Middle frontal gyrus (tissue), 1 donor: Measurements from ENCODE around the gene SPDYA.
"Not testable (repeated sequence)": the region's sequence is repeated elsewhere in the genome, so short reads cannot be mapped to it uniquely, and the experiment has no call there.

ENCODE experiments used
- DNase-seq: peaks from one replicate; pipeline ENCODE4 v3.0.0-alpha.2; 2015; ENCODE audit warnings: low spot score; ENCODE audit errors: extremely low spot score

Gene SPDYA

GRCh38 chr2:28810384-28811285, at the start of gene SPDYA:
TSS of gene SPDYA (plus strand) at chr2:28810834. CDS start at chr2:28816015, 5,181 bp downstream.
- no peak for DNase-seq

GRCh38 chr2:28761420-28761819, 49.2 kb upstream of the SPDYA start:
- no peak for DNase-seq

GRCh38 chr2:28764909-28765711, 45.5 kb upstream of the SPDYA start:
- no peak for DNase-seq

GRCh38 chr2:28766070-28766469, 44.6 kb upstream of the SPDYA start:
- no peak for DNase-seq

- DNase-seq, result no peak
Observed at GRCh38 chr2:28767337-28767736, 43.3 kb upstream of the SPDYA start.

GRCh38 chr2:28768422-28768821, 42.2 kb upstream of the SPDYA start:
- DNase-seq, result no peak

GRCh38 chr2:28768952-28769351, 41.7 kb upstream of the SPDYA start:
- no peak for DNase-seq

- DNase-seq, result no peak
Observed at GRCh38 chr2:28772351-28772750, 38.3 kb upstream of the SPDYA start.

GRCh38 chr2:28776471-28776870, 34.2 kb upstream of the SPDYA start:
- no peak for DNase-seq

GRCh38 chr2:28778392-28778791, 32.2 kb upstream of the SPDYA start:
- DNase-seq, result no peak

- DNase-seq, result no peak
Observed at GRCh38 chr2:28779001-28779400, 31.6 kb upstream of the SPDYA start.

- no peak for DNase-seq
Observed at GRCh38 chr2:28780496-28780895, 30.1 kb upstream of the SPDYA start.

GRCh38 chr2:28782423-28782822, 28.2 kb upstream of the SPDYA start:
- DNase-seq, result no peak

- DNase-seq, result not testable (repeated sequence)
Observed at GRCh38 chr2:28784570-28784969, 26.1 kb upstream of the SPDYA start.

- no peak for DNase-seq
Observed at GRCh38 chr2:28796620-28797019, 14.0 kb upstream of the SPDYA start.

- DNase-seq, result no peak
Observed at GRCh38 chr2:28801726-28802125, 8.9 kb upstream of the SPDYA start.

GRCh38 chr2:28802975-28803429, 7.6 kb upstream of the SPDYA start:
- no peak for DNase-seq

- DNase-seq, result no peak
Observed at GRCh38 chr2:28809927-28810326, 707 bp upstream of the SPDYA start.

GRCh38 chr2:28818053-28818452, 7.4 kb downstream of the SPDYA start:
- no peak for DNase-seq

- DNase-seq, result no peak
Observed at GRCh38 chr2:28821295-28821958, 10.8 kb downstream of the SPDYA start.

GRCh38 chr2:28822036-28822435, 11.4 kb downstream of the SPDYA start:
- DNase-seq, result no peak

- DNase-seq, result no peak
Observed at GRCh38 chr2:28824207-28824606, 13.6 kb downstream of the SPDYA start.
